ENCODE measurements around the gene LAD1.

LAD1 gene

DNA sequence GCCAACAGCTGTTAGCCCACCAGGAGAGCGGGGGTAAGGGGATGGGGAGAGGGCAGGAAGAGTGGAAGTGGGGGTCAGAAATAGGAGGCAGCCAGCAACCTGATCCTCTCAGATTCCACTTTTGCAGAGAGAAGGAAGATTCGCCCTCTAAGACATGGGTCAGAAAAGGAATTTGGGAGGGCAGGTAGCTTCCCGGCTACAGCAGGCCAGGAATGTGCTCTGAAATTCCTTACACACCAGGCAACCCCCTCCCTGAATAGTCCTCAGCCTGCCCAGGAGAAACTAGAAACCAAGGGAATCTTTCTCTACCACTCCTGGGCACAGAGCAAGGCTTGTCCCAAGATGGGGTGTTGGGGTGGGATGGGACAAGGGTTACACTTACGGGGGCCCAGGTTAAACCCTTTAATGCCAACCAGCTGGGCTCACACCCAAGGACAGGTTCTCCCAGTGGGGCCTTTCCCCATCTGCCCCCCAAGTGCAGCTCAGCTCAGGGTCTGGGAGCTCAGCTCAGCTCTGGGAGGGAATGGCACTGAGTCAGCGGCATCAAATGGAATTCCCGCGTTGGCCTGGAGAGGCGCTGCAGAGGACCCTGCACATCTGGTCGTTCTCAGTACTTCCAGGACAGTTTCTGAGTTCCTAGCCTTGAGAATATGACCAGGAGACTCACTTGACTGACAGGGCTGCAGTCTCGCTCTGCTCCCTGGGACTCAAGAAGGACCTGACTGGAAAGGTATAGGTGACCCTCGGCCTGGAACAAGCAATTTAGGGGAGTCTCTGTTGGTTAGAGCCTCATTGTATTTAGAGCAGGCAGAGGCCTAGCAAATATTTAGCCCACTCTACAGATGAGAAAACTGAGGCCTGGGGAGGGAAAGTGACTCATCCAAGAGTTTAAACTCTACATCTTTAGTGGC lies 22.4 kb downstream of the LAD1 start:
- no peak for DNase-seq (ENCODE audit: low read depth, low spot score)
- ChIA-PET POLR2A (no interaction called here), CTCF (interaction anchor here (0.7 to 7.2 kb wide), 14 partner anchors 8 to 136 kb away, joined by 3 to 68 read pairs (median 6); no protein-coding TSS in a partner anchor)
- no peak overlapping the region for H3K4me3 ChIP-seq (ENCODE audit: low read depth, low read length)
- TF ChIP-seq, protein P1, sequence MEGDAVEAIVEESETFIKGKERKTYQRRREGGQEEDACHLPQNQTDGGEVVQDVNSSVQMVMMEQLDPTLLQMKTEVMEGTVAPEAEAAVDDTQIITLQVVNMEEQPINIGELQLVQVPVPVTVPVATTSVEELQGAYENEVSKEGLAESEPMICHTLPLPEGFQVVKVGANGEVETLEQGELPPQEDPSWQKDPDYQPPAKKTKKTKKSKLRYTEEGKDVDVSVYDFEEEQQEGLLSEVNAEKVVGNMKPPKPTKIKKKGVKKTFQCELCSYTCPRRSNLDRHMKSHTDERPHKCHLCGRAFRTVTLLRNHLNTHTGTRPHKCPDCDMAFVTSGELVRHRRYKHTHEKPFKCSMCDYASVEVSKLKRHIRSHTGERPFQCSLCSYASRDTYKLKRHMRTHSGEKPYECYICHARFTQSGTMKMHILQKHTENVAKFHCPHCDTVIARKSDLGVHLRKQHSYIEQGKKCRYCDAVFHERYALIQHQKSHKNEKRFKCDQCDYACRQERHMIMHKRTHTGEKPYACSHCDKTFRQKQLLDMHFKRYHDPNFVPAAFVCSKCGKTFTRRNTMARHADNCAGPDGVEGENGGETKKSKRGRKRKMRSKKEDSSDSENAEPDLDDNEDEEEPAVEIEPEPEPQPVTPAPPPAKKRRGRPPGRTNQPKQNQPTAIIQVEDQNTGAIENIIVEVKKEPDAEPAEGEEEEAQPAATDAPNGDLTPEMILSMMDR (IDR thresholded peaks at IDR 0.05; ENCODE audit: insufficient read depth, low read length, missing control alignments): peak; percentile 83

DNA sequence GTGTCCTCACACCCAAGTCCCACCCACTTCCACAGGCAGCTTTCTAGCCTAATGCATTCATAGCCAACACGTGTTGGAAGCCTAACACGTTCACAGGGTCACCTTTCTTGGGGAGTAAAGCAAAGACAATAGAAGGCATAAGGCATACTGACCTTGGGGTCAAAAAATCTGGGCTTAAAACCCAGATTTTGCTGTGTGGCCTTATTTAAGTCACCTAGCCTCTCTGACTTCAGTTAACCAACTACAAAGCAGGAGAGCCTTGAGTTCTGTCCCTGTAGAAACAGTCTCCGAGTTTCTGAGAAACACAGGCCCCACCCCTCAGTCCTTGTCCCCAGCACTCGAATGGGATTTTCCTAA lies 23.0 kb downstream of the LAD1 start:
- POLR2A ChIA-PET: no interaction called here
- TF ChIP-seq, protein P1 (IDR thresholded peaks at IDR 0.05; ENCODE audit: insufficient read depth, low read length, missing control alignments): no peak
- CTCF ChIA-PET: interaction anchor here (1.0 to 7.2 kb wide), 16 partner anchors 9 to 136 kb away, joined by 3 to 68 read pairs (median 6); no protein-coding TSS in a partner anchor

DNA sequence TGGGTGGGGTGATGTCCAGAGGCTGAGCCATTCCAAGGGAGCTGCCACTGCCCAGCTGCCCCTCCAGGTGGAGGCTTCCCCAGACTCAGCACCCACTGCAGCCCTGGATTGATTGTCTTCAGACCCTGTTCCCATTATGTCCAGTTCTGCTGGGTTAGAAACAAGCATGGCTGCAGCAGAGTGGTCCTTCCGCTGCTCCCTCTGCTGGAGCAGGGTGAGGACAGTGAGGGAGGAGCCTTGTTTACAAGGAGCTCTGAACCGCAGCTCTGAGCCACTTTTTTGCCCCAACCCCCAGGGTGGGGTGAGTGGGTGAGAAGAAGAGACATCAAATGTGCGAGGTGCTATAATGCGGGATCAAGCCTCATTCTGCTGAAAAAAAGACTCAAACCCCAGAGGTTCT lies 24.0 kb downstream of the LAD1 start:
- DNase-seq (ENCODE audit: low read depth, low spot score): no peak
- no peak overlapping the region for H3K4me3 ChIP-seq (ENCODE audit: low read depth, low read length)
- ChIA-PET CTCF (interaction anchor here (0.8 to 7.2 kb wide), 14 partner anchors 10 to 137 kb away, joined by 3 to 68 read pairs (median 10); no protein-coding TSS in a partner anchor), POLR2A (no interaction called here)
- TF ChIP-seq, protein P1 (IDR thresholded peaks at IDR 0.05; ENCODE audit: insufficient read depth, low read length, missing control alignments): peak; percentile 35

More for the DNA sequence above, 23.0 kb downstream of the LAD1 start:
- no peak for DNase-seq (ENCODE audit: low read depth, low spot score)
- H3K4me3 ChIP-seq (ENCODE audit: low read depth, low read length): no peak overlapping the region

DNA sequence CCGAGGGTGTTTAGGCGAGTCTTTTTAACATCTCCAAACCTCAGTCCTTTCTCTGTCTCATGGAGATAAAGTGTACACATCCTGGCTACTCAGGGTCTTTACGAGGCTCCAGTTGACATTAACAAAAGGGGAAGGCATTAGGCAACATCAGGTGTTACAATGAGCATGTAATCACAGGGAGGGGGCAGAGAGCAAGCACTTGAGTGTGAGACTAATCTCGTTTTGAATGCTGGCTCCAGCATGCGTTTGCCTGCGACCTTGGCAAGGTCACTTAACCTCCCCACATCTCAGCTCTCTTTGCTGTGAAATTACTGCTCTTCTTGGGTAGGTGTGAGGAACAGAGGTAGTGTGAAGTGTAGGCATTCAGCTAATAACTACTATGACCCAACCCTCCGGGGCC lies 24.8 kb downstream of the LAD1 start:
- no peak for DNase-seq (ENCODE audit: low read depth, low spot score)
- POLR2A ChIA-PET: no interaction called here
- H3K4me3 ChIP-seq (ENCODE audit: low read depth, low read length): no peak overlapping the region
- CTCF ChIA-PET: interaction anchor here (1.2 to 7.2 kb wide), 9 partner anchors 9 to 122 kb away, joined by 4 to 68 read pairs (median 19); no protein-coding TSS in a partner anchor
- TF ChIP-seq, protein P1 (IDR thresholded peaks at IDR 0.05; ENCODE audit: insufficient read depth, low read length, missing control alignments): no peak

DNA sequence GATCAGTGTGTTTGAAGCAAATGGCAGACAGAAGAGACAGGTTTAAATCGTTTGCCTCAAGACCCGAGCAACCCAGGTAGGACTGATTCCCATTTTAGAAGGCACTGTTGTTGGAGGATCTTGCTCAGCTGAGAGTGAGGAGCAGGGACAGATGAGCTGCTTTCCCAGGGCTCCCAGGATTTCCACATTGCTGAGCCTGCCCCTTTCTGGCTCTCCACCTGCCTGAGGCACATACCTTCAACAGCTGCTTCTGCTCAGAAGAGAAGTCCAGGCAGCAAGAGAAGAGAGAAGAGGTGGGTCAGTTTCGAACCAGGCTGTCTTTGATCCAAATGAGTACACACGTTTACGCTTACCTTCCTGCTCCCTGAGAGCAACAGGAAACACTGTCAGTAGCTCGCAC lies 27.3 kb downstream of the LAD1 start:
- CTCF ChIA-PET: interaction anchor here (1.6 to 7.2 kb wide), 6 partner anchors 10 to 141 kb away, joined by 4 to 68 read pairs (median 11); no protein-coding TSS in a partner anchor
- TF ChIP-seq, protein P1 (IDR thresholded peaks at IDR 0.05; ENCODE audit: insufficient read depth, low read length, missing control alignments): no peak
- POLR2A ChIA-PET: no interaction called here
- DNase-seq (ENCODE audit: low read depth, low spot score): no peak
- no peak overlapping the region for H3K4me3 ChIP-seq (ENCODE audit: low read depth, low read length)

DNA sequence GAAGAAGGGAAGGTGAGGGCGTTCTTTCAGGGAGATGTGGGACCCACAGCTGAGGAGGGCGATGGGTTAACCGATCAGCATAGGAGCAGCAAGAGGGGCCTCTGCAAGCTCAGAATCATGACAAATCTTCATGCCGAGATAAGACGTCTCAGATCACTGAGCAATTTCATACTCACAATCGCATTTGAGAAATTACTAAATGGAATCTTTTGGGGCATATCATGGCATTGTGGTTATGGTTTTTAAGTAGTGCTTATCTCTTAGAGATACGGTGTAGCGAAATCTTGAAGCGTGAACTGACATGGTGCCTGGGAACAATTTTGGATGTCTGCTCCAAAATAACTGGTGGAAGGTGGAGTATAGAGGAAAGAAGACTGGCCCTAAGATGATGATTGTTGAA lies 27.8 kb downstream of the LAD1 start:
- CTCF ChIA-PET: interaction anchor here (1.6 to 7.2 kb wide), 6 partner anchors 9 to 142 kb away, joined by 4 to 68 read pairs (median 11); no protein-coding TSS in a partner anchor
- H3K4me3 ChIP-seq (ENCODE audit: low read depth, low read length): no peak overlapping the region
- POLR2A ChIA-PET: no interaction called here
- TF ChIP-seq, protein P1 (IDR thresholded peaks at IDR 0.05; ENCODE audit: insufficient read depth, low read length, missing control alignments): no peak
- DNase-seq (ENCODE audit: low read depth, low spot score): no peak
